T-helper 17 cell (primary cell): ENCODE results near the gene CABP4. TPM values are rescaled to one million over a fixed set of nuclear protein-coding genes. Genes with fewer than 3 reads are reported as not detected.

Source experiments
- ATAC-seq: fragments of 150-1000 bp; cut with Tn5 transposase; 2 replicates; pipeline ENCODE4 v1.10.0; 2021; ENCODE audit warnings: mild to moderate bottlenecking, moderate library complexity
- DNase-seq, 3 donors: peaks; one replicate each; pipeline versions ENCODE4 v3.0.0 to v3.0.0-alpha.2; 2020 to 2021
- H3K9me3 ChIP-seq: one replicate; pipeline ENCODE4 v1.7.0; 2013; ENCODE audit warnings: low read length, mild to moderate bottlenecking; ENCODE audit not compliant: control insufficient read depth, poor library complexity, severe bottlenecking
- H3K27ac Mint-ChIP-seq: one replicate; pipeline ENCODE4 v1.8.0; 2022; ENCODE audit warnings: mild to moderate bottlenecking, moderate library complexity, mixed read lengths
- H3K27me3 Mint-ChIP-seq: one replicate; pipeline ENCODE4 v1.8.0; 2022; ENCODE audit warnings: mixed read lengths
- H3K36me3 Mint-ChIP-seq: one replicate; pipeline ENCODE4 v1.8.0; 2022; ENCODE audit warnings: low read depth, mixed read lengths
- H3K4me1 Mint-ChIP-seq: one replicate; pipeline ENCODE4 v1.8.0; 2022; ENCODE audit warnings: mild to moderate bottlenecking, mixed read lengths
- H3K4me3 Mint-ChIP-seq: one replicate; pipeline ENCODE4 v1.8.0; 2022; ENCODE audit warnings: mild to moderate bottlenecking, moderate library complexity, mixed read lengths
- total RNA-seq, 4 donors: library from RNA in 2 of 4; stranded (reverse) in 2 of 4; gene quantifications; one replicate each; pipeline ENCODE4 v1.2.3 and lab custom pipeline; 2022 to 2026

Gene CABP4
- total RNA-seq, 2 donors from 2014 or later, result 7.5 to 12.1 TPM

DNA sequence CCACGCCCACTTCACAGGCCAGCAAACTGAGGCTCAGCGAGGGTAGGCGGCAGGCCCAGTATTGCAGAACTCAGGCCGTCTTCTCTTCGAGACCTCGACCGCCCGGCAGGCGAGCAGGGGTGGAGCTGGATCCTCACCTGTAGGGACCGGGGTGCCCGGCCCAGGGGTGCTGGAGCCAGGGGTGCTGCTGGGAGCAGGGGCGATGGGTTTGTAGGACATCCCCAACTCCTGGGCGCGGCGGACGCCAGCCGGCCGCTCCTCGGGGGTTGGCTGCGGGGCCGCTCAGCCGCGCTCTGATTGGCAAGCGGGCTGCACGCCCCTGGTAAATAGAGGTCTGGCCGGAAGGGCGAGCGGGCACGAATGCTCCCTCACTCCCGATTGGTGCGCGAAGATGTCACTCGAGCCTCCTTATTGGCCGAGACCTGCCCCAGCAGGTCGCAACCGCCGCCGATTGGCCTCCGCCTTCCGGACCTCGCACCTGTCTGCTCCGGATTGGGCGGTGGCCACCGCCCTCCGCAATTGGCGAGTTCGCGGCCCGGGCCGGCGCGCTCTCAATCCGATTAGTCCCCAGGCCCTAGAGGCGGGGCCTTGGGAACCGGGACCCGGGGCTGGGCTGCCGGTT lies 52.8 kb downstream of the CABP4 start, which contains the start of gene CDK2AP2:
Gene CDK2AP2 (minus strand): TSS at position 299 of the 622 bp plus-strand sequence. CDS start 80 bp downstream, at position 219.
- H3K9me3 ChIP-seq, result no peaks in the 10 kb centered on the region
- DNase-seq, result peak; percentile 90 to 96 (median 96)
- peak; percentile 79 for ATAC-seq
- Mint-ChIP-seq H3K27ac (peak within 1 kb of the TSS; percentile 97), H3K36me3 (no peaks in the 10 kb centered on the region), H3K4me1 (peaks cover 38% of the 10 kb centered on the region), H3K4me3 (peak within 1 kb of the TSS; percentile 89), H3K27me3 (peaks cover 6% of the 10 kb centered on the region)

DNA sequence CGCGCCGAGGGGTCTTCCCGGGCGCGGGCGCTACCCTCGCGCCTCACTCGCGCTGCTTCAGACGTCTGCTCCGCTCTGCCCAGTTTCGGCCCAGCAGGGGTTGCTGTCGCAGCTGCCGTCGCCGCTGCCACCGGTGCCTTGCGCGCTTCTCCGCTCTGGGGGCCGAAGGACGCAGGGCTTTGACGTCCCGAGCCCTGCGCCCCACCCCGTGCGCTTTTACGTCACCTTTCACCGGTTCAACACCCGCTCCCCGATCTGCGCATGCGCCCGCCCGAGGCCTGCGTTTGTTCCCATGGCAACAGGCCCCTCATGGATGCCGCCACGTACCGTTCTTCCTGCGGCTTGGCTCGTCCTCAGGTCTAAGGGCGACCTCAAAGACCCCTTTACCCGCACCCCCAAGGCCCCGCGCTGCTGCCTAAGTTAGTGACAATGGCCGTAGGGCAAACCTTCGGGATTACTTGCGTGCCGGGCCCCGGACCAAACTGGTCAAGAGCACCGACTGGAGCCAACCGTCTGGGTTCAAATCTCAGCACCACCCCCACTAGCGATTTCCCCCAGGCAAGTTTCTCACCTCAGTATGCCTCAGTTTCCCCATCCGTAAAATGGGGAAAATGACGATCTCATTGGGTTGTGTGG lies 53.5 kb downstream of the CABP4 start:
- peak; percentile 96 to 99 (median 99) for DNase-seq
- H3K27ac Mint-ChIP-seq, result peak overlapping the region; percentile 97
- peak overlapping the region; percentile 89 for H3K4me3 Mint-ChIP-seq

DNA sequence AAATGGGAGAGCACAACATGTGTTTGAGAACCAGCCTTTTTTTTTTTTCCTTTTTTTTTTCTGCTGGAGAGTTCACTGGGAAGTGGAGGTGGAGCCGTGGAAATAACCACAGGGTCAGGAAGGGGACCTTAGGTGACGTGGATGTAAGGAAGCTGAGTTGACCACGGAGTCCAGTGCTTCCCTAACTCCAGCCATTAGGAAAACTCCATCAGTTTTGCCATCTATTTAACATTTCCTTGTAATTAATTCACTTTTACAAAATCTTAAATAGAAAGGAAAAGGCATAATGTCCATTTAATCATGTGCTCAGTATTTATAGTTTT lies 54.8 kb downstream of the CABP4 start:
- no peaks in the 10 kb centered on the region for H3K9me3 ChIP-seq
- Mint-ChIP-seq H3K27me3 (peaks cover 18% of the 10 kb centered on the region), H3K4me1 (peaks cover 29% of the 10 kb centered on the region), H3K27ac (no peak overlapping the region), H3K36me3 (no peaks in the 10 kb centered on the region), H3K4me3 (no peak overlapping the region)
- DNase-seq (no peak), ATAC-seq (no peak)

More for the DNA sequence above, 53.5 kb downstream of the CABP4 start:
- H3K27me3 Mint-ChIP-seq, result peaks cover 10% of the 10 kb centered on the region
- no peaks in the 10 kb centered on the region for H3K9me3 ChIP-seq
- H3K36me3 Mint-ChIP-seq, result no peaks in the 10 kb centered on the region
- H3K4me1 Mint-ChIP-seq, result peaks cover 34% of the 10 kb centered on the region
- ATAC-seq, result peak; percentile 54

Other genes with a start within 250 kb of the CABP4 start
- gene GRK2, start 188.9 kb upstream of the CABP4 start, total RNA-seq, result 100 to 1,000 TPM; 264 to 276 TPM
- gene ANKRD13D, start 166.1 kb upstream of the CABP4 start, total RNA-seq, result 100 to 1,000 TPM; 174 to 220 TPM
- 10 to 100 TPM; 12.8 to 17.8 TPM for gene SSH3, start 151.8 kb upstream of the CABP4 start, total RNA-seq
- gene POLD4, start 101.8 kb upstream of the CABP4 start, total RNA-seq, result 10 to 100 TPM; 45.9 to 61.0 TPM
- gene CLCF1, start 81.8 kb upstream of the CABP4 start, total RNA-seq, result 1 to 10 TPM; 7.3 to 7.5 TPM
- 10 to 100 TPM; 21.5 to 40.5 TPM for gene RAD9A, start 63.4 kb upstream of the CABP4 start, total RNA-seq
- gene PPP1CA, start 53.5 kb upstream of the CABP4 start, total RNA-seq, result 100 to 1,000 TPM; 133 to 146 TPM
- gene TBC1D10C, start 51.3 kb upstream of the CABP4 start, total RNA-seq, result 100 to 1,000 TPM; 251 to 262 TPM
- gene CARNS1, start 39.7 kb upstream of the CABP4 start, total RNA-seq, result 1 to 10 TPM; 4.5 to 7.5 TPM
- gene RPS6KB2, start 26.9 kb upstream of the CABP4 start, total RNA-seq, result 10 to 100 TPM; 47.8 to 62.7 TPM
- gene PTPRCAP, start 17.7 kb upstream of the CABP4 start, total RNA-seq, result 100 to 1,000 TPM; 170 to 184 TPM
- gene CORO1B, start 11.9 kb upstream of the CABP4 start, total RNA-seq, result 10 to 100 TPM; 46.1 to 75.4 TPM
- gene GPR152, start 2.6 kb upstream of the CABP4 start, total RNA-seq, result not detected
- gene TMEM134, start 13.9 kb downstream of the CABP4 start, total RNA-seq, result 10 to 100 TPM; 48.7 to 65.6 TPM
- gene AIP, start 27.7 kb downstream of the CABP4 start, total RNA-seq, result 100 to 1,000 TPM in 1 of 2 donors, 10 to 100 TPM in 1; 98.3 to 109 TPM
- 100 to 1,000 TPM; 109 to 121 TPM for gene PITPNM1, start 50.0 kb downstream of the CABP4 start, total RNA-seq
- gene CDK2AP2, start 52.8 kb downstream of the CABP4 start, total RNA-seq, result 10 to 100 TPM; 33.8 to 45.6 TPM
- not detected for gene CABP2, start 68.1 kb downstream of the CABP4 start, total RNA-seq
- 10 to 100 TPM; 67.8 to 79.7 TPM for gene GSTP1, start 128.5 kb downstream of the CABP4 start, total RNA-seq
- gene NDUFV1, start 151.6 kb downstream of the CABP4 start, total RNA-seq, result 100 to 1,000 TPM; 206 to 239 TPM
- 1 to 10 TPM; 1.5 to 3.4 TPM for gene NUDT8, start 174.6 kb downstream of the CABP4 start, total RNA-seq
- not detected for gene TBX10, start 184.4 kb downstream of the CABP4 start, total RNA-seq
- under 1 TPM in 1 of 2 donors, not detected in 1; 0.37 TPM for gene ACY3, start 195.4 kb downstream of the CABP4 start, total RNA-seq
- not detected for gene ALDH3B2, start 219.3 kb downstream of the CABP4 start, total RNA-seq